GM03348 (cell line): ENCODE data around the gene AKAP5.
"Not testable (repeated sequence)": the region's sequence is repeated elsewhere in the genome, so short reads cannot be mapped to it uniquely, and the experiment has no call there.

Experiments used
- DNase-seq: peaks from one replicate; pipeline ENCODE4 v3.0.0; 2012; ENCODE audit warnings: low spot score

Gene AKAP5

GRCh38 chr14:64502887-64503433 lies 37.7 kb downstream of the AKAP5 start:
- no peak for DNase-seq

DNA sequence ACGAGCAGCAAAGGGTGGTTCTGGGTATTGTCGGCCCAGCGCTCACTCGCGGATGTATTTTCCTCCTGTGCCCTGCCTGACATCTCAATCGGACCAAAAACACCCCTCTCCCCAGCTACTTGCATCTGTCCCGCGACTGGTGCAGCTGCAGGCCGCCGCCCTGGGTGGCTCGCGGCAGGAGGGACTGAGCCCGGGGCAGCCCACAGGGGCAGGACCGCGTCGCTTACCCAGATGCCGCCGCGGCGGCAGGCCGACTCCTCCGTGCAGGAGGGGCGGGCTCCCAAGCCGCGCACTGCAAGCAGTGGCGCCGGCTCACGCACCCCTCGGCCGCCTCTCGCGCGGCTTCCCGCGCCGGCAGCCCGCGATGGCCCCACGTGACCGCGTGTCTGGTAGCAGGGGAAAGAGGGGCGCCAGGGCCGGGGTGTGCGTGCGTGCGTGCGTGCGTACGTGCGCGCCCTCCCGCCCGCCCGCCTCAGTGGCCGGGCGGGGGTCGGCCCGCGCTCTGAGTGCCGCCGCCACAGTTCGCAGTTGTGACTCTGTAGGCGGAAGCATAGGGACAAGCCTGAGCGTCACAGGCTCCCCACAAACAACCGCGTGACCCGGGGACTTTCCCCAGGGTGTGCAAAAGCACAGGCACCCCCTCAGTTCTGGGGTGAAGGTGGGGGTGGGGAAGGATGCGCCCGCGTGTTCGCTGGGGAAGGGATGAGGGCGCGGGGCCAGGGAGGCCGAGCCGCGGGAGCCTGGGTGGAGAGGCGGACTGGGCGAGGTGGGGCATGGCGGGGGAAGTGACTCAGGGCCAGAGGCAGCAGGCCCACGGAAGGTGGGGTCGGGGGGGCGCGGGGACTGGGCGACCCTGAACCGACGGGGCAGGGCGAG lies 38.4 kb downstream of the AKAP5 start, which contains the start of gene ZBTB25:
TSS of gene ZBTB25 (minus strand) at position 405 of the 876 bp plus-strand sequence. CDS start 13,305 bp downstream, outside the sequence.
- DNase-seq = peak; percentile 94

DNA sequence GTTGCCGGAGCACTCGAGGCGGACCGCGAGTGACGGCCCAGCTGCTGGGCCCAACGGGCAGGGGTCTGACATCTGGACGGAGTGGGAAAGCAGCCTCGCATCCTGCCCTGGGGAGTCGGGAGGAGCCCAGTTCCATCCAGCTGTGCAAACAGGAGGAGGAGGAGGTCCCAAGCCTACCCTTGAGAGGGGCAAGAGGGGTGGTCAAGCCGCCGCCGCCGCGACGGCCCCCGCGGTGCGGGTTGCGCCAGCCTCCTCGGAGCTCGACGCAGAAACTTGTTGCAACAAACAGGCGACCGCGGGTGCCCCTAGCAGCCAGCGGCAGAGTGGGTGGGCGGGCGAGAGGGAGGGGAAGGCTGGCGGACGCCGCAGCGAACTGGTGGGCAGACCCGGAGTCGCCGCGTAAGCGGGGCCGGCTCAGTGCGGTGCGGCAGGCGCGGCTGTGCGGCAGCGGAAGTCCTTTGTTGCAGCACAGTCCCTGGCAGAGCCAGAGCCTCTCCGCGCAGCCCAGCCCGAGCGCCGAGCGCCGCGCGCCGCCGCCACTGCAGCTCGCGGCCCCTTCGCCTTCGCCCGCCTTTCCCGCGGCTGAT lies 39.1 kb downstream of the AKAP5 start, which contains the start of gene ZBTB1:
TSS of gene ZBTB1 (plus strand) at position 461 of the 587 bp plus-strand sequence. CDS start 16,735 bp downstream, outside the sequence.
- peak; percentile 89 for DNase-seq

- DNase-seq = peak; percentile 91
These were observed 39.8 kb downstream of the AKAP5 start for GRCh38 chr14:64504897-64505794.

- no peak for DNase-seq
These were observed 41.4 kb downstream of the AKAP5 start for GRCh38 chr14:64506721-64507120.

DNA sequence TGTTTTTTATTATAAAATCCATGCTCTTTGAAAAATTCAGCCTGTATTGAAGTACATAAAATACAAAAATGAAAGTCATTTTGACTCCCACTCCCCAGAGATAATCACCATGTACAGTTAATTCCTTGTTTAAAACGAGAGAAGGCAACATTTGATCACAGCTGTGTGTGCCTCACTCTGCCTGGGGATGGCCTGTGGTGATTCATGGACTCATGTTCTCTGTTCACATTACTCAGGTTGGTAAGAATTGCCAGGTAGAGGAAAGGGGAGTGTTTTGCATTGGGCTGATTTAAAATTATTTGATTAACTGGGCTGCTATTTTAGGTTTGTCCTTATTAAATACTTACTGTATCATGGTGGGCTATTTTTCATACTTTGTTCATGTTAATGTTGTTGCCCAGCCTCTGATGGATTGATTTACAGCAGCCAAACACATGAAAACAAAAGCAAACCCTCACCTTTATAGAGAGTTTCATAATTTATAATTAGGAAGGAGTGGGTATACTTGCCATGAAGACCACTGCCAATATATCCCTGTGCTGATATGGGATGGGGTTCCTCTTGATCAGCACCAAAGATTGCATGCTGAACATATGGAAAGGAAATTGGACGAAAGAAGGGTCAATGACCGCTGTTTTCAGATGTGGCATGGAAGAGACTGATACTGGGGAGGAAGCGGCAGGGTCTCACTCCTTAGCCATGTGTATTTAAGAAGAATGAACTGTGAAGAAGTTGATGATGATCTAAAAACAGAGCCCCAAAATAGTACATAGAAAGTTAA lies 42.3 kb downstream of the AKAP5 start:
- peak; percentile 20 for DNase-seq

DNA sequence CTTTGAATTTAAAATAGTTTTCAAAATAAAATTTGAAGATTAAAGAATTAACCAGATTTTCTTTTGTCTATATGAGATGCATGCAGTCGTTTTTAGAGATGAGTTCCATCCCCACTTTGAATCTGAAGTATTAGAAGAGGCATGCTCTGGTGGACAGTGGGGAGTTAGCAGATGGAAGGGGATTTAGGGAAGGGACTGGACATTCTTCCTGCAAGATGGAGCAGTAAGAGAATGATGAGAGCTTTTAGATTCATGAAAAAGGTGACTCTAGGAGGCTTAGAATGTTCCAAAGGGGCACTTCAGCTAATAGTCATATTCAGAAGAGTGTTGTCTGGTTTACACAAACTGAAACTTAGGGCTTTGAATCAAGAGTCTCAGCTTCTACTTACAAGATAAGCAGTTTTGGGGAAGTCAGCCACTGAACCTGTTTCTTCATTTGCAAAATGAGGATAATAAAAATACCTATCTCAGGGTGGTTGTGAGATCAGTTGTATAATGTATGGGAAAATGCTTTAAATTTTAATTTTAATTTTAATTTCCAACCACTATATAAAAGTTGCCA lies 43.0 kb downstream of the AKAP5 start:
- no peak for DNase-seq

DNA sequence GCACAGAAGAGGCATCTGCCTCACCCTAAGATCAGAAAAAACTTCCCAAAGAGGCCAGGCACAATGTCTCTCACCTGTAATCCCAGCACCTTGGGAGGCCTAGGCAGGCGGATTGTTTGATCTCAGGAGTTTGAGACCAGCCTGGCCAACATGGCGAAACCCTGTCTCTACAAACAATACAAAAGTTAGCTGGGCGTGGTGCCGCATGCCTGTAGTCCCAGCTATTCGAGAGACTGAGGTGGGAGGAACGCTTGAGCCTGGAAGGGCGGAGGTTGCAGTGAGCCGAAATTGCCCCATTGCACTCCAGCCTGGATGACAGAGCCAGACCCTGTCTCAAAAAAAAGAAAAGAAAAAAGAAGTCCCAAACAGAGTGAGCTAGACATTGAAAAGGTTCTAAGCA lies 43.7 kb downstream of the AKAP5 start:
- no peak for DNase-seq

- DNase-seq = peak; percentile 54
These were observed 45.7 kb downstream of the AKAP5 start for GRCh38 chr14:64510825-64511671.

DNA sequence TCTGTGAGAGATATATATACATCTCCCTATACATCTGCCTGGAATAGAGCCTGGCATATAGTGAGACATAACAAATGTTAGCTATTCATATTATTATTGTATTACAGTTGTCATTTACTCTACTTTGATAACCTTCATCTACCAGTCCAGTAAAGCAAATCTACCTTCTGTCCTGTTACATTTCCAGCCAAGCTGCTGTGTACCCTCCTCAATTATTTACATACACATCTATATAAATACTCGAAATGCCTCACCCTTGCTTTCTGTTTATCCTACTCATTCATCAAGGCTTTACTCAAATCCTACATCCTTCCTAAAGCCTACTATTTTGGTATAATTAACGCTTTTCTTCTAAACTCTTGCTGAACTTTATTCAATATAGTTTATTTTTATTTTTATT lies 48.0 kb downstream of the AKAP5 start:
- DNase-seq = no peak

DNA sequence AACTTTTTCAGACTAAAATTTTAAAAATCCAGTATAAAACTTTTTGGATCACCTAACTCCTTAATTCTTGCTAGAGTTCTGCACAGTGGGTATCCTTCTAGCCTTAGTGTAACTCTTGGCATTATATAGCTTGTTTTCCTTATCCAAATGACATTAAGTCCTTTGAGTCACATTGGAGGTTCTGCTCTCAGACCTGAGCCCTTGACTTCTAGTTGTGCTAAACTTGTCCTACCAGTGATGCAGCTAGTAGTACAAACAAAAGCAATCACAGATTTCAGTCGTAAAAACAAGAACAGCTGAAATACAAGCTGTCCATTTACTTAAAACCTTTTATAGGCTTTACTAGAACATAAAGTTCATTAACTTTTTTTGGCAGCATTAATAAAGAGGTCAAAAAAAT lies 49.8 kb downstream of the AKAP5 start:
- no peak for DNase-seq

DNA sequence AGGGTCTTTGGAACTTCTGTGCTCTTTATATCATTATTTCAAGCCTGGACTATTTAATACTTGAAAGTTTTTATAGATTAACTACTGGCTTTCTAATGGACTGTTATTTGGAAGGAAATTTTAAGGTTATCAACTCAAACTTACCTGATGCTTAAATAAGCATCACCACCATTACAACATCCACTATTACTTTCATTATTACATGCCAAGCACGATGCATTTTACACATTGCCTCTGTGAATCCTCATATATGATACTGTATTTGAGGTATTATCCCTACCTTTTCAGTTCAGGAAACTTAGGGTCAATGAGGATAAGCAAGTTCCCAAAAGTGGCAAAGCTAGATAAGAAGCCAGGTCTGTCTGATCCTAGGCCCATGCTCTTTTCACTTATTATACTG lies 51.7 kb downstream of the AKAP5 start:
- no peak for DNase-seq

- not testable (repeated sequence) for DNase-seq
These were observed 52.4 kb downstream of the AKAP5 start for GRCh38 chr14:64517667-64518066.

DNA sequence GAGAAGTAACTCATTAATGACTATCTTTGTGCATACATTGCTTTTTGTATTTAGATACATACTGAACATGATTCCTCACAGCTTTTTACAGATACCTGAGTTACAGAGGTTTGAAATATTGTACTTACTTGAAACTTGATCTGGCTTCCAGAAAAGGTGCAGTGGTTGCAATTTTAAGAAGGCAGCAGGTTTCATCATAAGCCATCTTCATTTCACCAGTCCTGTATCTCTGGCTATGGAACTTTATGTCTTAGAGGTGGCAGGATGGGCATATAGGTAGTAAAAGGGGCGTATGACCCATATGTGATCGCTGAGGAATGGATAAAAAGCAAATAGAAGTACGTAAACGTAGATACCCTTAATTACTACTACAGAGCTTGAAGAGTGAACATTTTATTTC lies 52.9 kb downstream of the AKAP5 start:
- DNase-seq = no peak

GRCh38 chr14:64520699-64521098 lies 55.4 kb downstream of the AKAP5 start:
- no peak for DNase-seq

GRCh38 chr14:64522591-64523355 lies 57.5 kb downstream of the AKAP5 start:
- no peak for DNase-seq
